Measurements from ENCODE around the gene PPP4R3B. TPM values are rescaled to one million over a fixed set of nuclear protein-coding genes. Genes with fewer than 3 reads are reported as not detected.

The PPP4R3B gene
- total and polyA plus RNA-seq, 2 of the 13 experiments (the other 11 are each of a cell fraction or from before 2014, with no cell fraction given), result 24.2 to 53.0 TPM

GRCh38 chr2:55618275-55619055 is 1.0 kb upstream of the PPP4R3B start (continued):
- TF ChIP-seq SOX5 (CRISPR knock-in tag; IDR thresholded peaks at IDR 0.05; ENCODE audit: borderline replicate concordance), result peak; percentile 26; the same call in 1 of the 2 replicates
- TF ChIP-seq GZF1 (CRISPR knock-in tag; IDR thresholded peaks at IDR 0.05), result no peak
- TF ChIP-seq MZF1 (CRISPR knock-in tag; IDR thresholded peaks at IDR 0.05; ENCODE audit: borderline replicate concordance), result peak; percentile 48; the same call in 1 of the 2 replicates
- TF ChIP-seq, protein P1, sequence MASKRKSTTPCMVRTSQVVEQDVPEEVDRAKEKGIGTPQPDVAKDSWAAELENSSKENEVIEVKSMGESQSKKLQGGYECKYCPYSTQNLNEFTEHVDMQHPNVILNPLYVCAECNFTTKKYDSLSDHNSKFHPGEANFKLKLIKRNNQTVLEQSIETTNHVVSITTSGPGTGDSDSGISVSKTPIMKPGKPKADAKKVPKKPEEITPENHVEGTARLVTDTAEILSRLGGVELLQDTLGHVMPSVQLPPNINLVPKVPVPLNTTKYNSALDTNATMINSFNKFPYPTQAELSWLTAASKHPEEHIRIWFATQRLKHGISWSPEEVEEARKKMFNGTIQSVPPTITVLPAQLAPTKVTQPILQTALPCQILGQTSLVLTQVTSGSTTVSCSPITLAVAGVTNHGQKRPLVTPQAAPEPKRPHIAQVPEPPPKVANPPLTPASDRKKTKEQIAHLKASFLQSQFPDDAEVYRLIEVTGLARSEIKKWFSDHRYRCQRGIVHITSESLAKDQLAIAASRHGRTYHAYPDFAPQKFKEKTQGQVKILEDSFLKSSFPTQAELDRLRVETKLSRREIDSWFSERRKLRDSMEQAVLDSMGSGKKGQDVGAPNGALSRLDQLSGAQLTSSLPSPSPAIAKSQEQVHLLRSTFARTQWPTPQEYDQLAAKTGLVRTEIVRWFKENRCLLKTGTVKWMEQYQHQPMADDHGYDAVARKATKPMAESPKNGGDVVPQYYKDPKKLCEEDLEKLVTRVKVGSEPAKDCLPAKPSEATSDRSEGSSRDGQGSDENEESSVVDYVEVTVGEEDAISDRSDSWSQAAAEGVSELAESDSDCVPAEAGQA (IDR thresholded peaks at IDR 0.05; ENCODE audit: low read depth), result peak; percentile 63; the same call in 1 of the 2 replicates
- TF ChIP-seq, protein P1 (CRISPR knock-in tag; IDR thresholded peaks at IDR 0.05; ENCODE audit: borderline replicate concordance), result 0 out of 2 replicates have a peak, but pooled peaks have one; percentile 59
- peak; percentile 61; the same call in 1 of the 2 replicates for TF ChIP-seq MYC (CRISPR knock-in tag; IDR thresholded peaks at IDR 0.05; ENCODE audit: borderline replicate concordance)
- TF ChIP-seq HOXA9 (CRISPR knock-in tag; IDR thresholded peaks at IDR 0.05; ENCODE audit: borderline replicate concordance), result no peak
- TF ChIP-seq, protein P2, sequence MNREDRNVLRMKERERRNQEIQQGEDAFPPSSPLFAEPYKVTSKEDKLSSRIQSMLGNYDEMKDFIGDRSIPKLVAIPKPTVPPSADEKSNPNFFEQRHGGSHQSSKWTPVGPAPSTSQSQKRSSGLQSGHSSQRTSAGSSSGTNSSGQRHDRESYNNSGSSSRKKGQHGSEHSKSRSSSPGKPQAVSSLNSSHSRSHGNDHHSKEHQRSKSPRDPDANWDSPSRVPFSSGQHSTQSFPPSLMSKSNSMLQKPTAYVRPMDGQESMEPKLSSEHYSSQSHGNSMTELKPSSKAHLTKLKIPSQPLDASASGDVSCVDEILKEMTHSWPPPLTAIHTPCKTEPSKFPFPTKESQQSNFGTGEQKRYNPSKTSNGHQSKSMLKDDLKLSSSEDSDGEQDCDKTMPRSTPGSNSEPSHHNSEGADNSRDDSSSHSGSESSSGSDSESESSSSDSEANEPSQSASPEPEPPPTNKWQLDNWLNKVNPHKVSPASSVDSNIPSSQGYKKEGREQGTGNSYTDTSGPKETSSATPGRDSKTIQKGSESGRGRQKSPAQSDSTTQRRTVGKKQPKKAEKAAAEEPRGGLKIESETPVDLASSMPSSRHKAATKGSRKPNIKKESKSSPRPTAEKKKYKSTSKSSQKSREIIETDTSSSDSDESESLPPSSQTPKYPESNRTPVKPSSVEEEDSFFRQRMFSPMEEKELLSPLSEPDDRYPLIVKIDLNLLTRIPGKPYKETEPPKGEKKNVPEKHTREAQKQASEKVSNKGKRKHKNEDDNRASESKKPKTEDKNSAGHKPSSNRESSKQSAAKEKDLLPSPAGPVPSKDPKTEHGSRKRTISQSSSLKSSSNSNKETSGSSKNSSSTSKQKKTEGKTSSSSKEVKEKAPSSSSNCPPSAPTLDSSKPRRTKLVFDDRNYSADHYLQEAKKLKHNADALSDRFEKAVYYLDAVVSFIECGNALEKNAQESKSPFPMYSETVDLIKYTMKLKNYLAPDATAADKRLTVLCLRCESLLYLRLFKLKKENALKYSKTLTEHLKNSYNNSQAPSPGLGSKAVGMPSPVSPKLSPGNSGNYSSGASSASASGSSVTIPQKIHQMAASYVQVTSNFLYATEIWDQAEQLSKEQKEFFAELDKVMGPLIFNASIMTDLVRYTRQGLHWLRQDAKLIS (CRISPR knock-in tag; IDR thresholded peaks at IDR 0.05), result no peak
- TF ChIP-seq, protein P3, sequence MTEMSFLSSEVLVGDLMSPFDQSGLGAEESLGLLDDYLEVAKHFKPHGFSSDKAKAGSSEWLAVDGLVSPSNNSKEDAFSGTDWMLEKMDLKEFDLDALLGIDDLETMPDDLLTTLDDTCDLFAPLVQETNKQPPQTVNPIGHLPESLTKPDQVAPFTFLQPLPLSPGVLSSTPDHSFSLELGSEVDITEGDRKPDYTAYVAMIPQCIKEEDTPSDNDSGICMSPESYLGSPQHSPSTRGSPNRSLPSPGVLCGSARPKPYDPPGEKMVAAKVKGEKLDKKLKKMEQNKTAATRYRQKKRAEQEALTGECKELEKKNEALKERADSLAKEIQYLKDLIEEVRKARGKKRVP (CRISPR knock-in tag; IDR thresholded peaks at IDR 0.05), result no peak; a peak in 1 of 4 replicates
- no peak for TF ChIP-seq HDAC6 (IDR thresholded peaks at IDR 0.05; ENCODE audit: low read depth, low read length)
- TF ChIP-seq CCDC6 (CRISPR knock-in tag; IDR thresholded peaks at IDR 0.05), result no peak; the same call in 1 of the 2 replicates
- TF ChIP-seq BATF2 (CRISPR knock-in tag; IDR thresholded peaks at IDR 0.05), result no peak
- TF ChIP-seq, protein P4, sequence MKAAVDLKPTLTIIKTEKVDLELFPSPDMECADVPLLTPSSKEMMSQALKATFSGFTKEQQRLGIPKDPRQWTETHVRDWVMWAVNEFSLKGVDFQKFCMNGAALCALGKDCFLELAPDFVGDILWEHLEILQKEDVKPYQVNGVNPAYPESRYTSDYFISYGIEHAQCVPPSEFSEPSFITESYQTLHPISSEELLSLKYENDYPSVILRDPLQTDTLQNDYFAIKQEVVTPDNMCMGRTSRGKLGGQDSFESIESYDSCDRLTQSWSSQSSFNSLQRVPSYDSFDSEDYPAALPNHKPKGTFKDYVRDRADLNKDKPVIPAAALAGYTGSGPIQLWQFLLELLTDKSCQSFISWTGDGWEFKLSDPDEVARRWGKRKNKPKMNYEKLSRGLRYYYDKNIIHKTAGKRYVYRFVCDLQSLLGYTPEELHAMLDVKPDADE (CRISPR knock-in tag; IDR thresholded peaks at IDR 0.05), result no peak
- TF ChIP-seq ZNF772 (CRISPR knock-in tag; IDR thresholded peaks at IDR 0.05), result no peak
- no peak for TF ChIP-seq NPAS2 (CRISPR knock-in tag; IDR thresholded peaks at IDR 0.05; ENCODE audit: borderline replicate concordance)
